HG03521 (cell line): ENCODE results near the gene KSR2.

Source experiments
- ATAC-seq: cut with Tn5 transposase; IDR thresholded peaks from one replicate; pipeline ENCODE4 v1.9.1; 2021; ENCODE audit warnings: mild to moderate bottlenecking, moderate library complexity; ENCODE audit not compliant: unreplicated experiment

KSR2 gene

GRCh38 chr12:117551665-117552064, 417.1 kb downstream of the KSR2 start:
- ATAC-seq = no peak

GRCh38 chr12:117547209-117547608, 421.6 kb downstream of the KSR2 start:
- ATAC-seq = no peak

GRCh38 chr12:117545216-117545615, 423.6 kb downstream of the KSR2 start:
- ATAC-seq = no peak

- no peak for ATAC-seq
These were observed 428.8 kb downstream of the KSR2 start for GRCh38 chr12:117540011-117540410.

- no peak for ATAC-seq
These were observed 429.9 kb downstream of the KSR2 start for GRCh38 chr12:117538926-117539325.

GRCh38 chr12:117538032-117538690, 430.6 kb downstream of the KSR2 start:
- no peak for ATAC-seq

- ATAC-seq = no peak
These were observed 435.1 kb downstream of the KSR2 start for GRCh38 chr12:117533687-117534086.

GRCh38 chr12:117530796-117531195, 438.0 kb downstream of the KSR2 start:
- ATAC-seq = no peak

- no peak for ATAC-seq
These were observed 440.3 kb downstream of the KSR2 start for GRCh38 chr12:117528538-117528937.

GRCh38 chr12:117527479-117527855, 441.3 kb downstream of the KSR2 start:
- ATAC-seq = no peak

- ATAC-seq = no peak
These were observed 441.9 kb downstream of the KSR2 start for GRCh38 chr12:117526757-117527478.

- ATAC-seq = no peak
These were observed 443.0 kb downstream of the KSR2 start for GRCh38 chr12:117525766-117526165.

- no peak for ATAC-seq
These were observed 444.0 kb downstream of the KSR2 start for GRCh38 chr12:117524806-117525205.

GRCh38 chr12:117523971-117524370, 444.8 kb downstream of the KSR2 start:
- no peak for ATAC-seq

GRCh38 chr12:117522559-117522958, 446.2 kb downstream of the KSR2 start:
- ATAC-seq = no peak

- ATAC-seq = no peak
These were observed 446.9 kb downstream of the KSR2 start for GRCh38 chr12:117521867-117522266.

GRCh38 chr12:117521346-117521745, 447.4 kb downstream of the KSR2 start:
- ATAC-seq = no peak

- no peak for ATAC-seq
These were observed 450.1 kb downstream of the KSR2 start for GRCh38 chr12:117518594-117519270.

- ATAC-seq = no peak
These were observed 451.5 kb downstream of the KSR2 start for GRCh38 chr12:117517219-117517739.

GRCh38 chr12:117516034-117516433, 452.8 kb downstream of the KSR2 start:
- no peak for ATAC-seq

- no peak for ATAC-seq
These were observed 454.8 kb downstream of the KSR2 start for GRCh38 chr12:117514016-117514415.

- no peak for ATAC-seq
These were observed 455.4 kb downstream of the KSR2 start for GRCh38 chr12:117513353-117513752.
